H1 (cell line): ENCODE results near the gene SNX3. TPM values are rescaled to one million over a fixed set of nuclear protein-coding genes. Genes with fewer than 3 reads are reported as not detected.
"Not testable (repeated sequence)": the region's sequence is repeated elsewhere in the genome, so short reads cannot be mapped to it uniquely, and the experiment has no call there.

Experiments used
- CTCF ChIA-PET: fragments of 300-600 bp; sonication (Branson Sonifier 250); formaldehyde crosslinking; loops from one replicate; lab custom pipeline; 2021; ENCODE audit not compliant: partially characterized antibody; lab: Charles Lee
- POLR2A ChIA-PET: fragments of 300-600 bp; sonication (Branson Sonifier 250); formaldehyde crosslinking; loops from one replicate; lab custom pipeline; 2021; ENCODE audit warnings: inconsistent platforms; ENCODE audit not compliant: partially characterized antibody; lab: Charles Lee
- DNase-seq, 2 experiments: peaks; one replicate each; pipeline versions ENCODE4 v3.0.0 to v3.0.0-alpha.2; 2010 to 2022; ENCODE audit warnings: low spot score in 2 of 2, low read depth in 1 of 2, mixed read lengths in 1 of 2
- FAIRE-seq: peaks from 2 replicates; lab custom pipeline; 2011; peaks lifted over from hg19 to GRCh38; lab: Jason Lieb, UNC
- H2AFZ ChIP-seq: 2 replicates; pipeline ENCODE4 v1.8.1; 2012; ENCODE audit warnings: low read length, inconsistent platforms
- H2AK5ac ChIP-seq: 2 replicates; pipeline ENCODE4 v1.6.1; 2013; ENCODE audit warnings: low read depth, low read length
- H2BK120ac ChIP-seq: replicated peaks from 2 replicates; pipeline ENCODE3; 2013; ENCODE audit warnings: low read depth, low read length, inconsistent platforms
- H2BK12ac ChIP-seq: 2 replicates; pipeline ENCODE4 v1.6.1; 2013; ENCODE audit warnings: low read depth, low read length
- H2BK15ac ChIP-seq: 2 replicates; pipeline ENCODE4 v1.6.1; 2013; ENCODE audit warnings: low read length
- H2BK20ac ChIP-seq: 2 replicates; pipeline ENCODE4 v1.6.1; 2013; ENCODE audit warnings: low read length
- H2BK5ac ChIP-seq: 2 replicates; pipeline ENCODE4 v1.6.1; 2013; ENCODE audit warnings: low read depth, low read length
- H3K14ac ChIP-seq: 2 replicates; pipeline ENCODE4 v1.6.1; 2013; ENCODE audit warnings: inconsistent platforms; ENCODE audit not compliant: insufficient read length
- H3K18ac ChIP-seq: 2 replicates; pipeline ENCODE4 v1.6.1; 2013; ENCODE audit warnings: low read length; ENCODE audit errors: extremely low read depth
- H3K23ac ChIP-seq: 2 replicates; pipeline ENCODE4 v1.6.1; 2013; ENCODE audit warnings: inconsistent platforms; ENCODE audit not compliant: insufficient read length
- H3K23me2 ChIP-seq: 2 replicates; pipeline ENCODE4 v1.6.1; 2013; ENCODE audit warnings: low read depth, low read length
- H3K27ac ChIP-seq: 2 replicates; pipeline ENCODE4 v1.6.1; 2011; ENCODE audit warnings: low read depth, low read length, inconsistent platforms
- H3K27me3 ChIP-seq, 4 experiments: replicated peaks in 1 of 4; 1 replicate in 1 of 4; 2 replicates in 3 of 4; pipeline versions ENCODE4 v1.6.1 to v1.8.1; 2011 to 2013; ENCODE audit warnings: low read length in 3 of 4, mild to moderate bottlenecking in 3 of 4, inconsistent platforms in 2 of 4, mixed read lengths in 2 of 4, moderate library complexity in 1 of 4; ENCODE audit not compliant: control insufficient read depth in 3 of 4, insufficient read depth in 3 of 4; ENCODE audit errors: extremely low read depth in 1 of 4
- H3K36me3 ChIP-seq, 4 experiments: 2 replicates each; pipeline versions ENCODE4 v1.6.1 to v1.8.1; 2011 to 2013; ENCODE audit warnings: mild to moderate bottlenecking in 4 of 4, low read length in 3 of 4, moderate library complexity in 2 of 4, control low read depth in 1 of 4, inconsistent platforms in 1 of 4; ENCODE audit not compliant: insufficient read depth in 4 of 4, control insufficient read depth in 2 of 4
- H3K4ac ChIP-seq: replicated peaks from 2 replicates; pipeline ENCODE3; 2013; ENCODE audit warnings: low read length, low read depth, mixed read lengths, inconsistent platforms; ENCODE audit not compliant: insufficient read length
- H3K4me1 ChIP-seq, 4 experiments: replicated peaks in 1 of 4; 1 replicate in 1 of 4; 2 replicates in 3 of 4; pipeline versions ENCODE4 v1.6.1 to v1.8.1; 2011 to 2013; ENCODE audit warnings: low read length in 3 of 4, inconsistent platforms in 2 of 4, mixed read lengths in 1 of 4; ENCODE audit not compliant: insufficient read depth in 4 of 4, control insufficient read depth in 3 of 4
- H3K4me2 ChIP-seq, 2 experiments: 2 replicates each; pipeline versions ENCODE4 v1.6.1 to v1.8.1; 2011 to 2013; ENCODE audit warnings: low read depth in 2 of 2, low read length in 2 of 2, control low read depth in 1 of 2, inconsistent platforms in 1 of 2, mild to moderate bottlenecking in 1 of 2; ENCODE audit not compliant: insufficient read depth in 1 of 2
- H3K4me3 ChIP-seq, 4 experiments: fragments of 200-600, 300-600 bp in 1 of 4; sonication (generic), shearing (Covaris generic), sonication (Bioruptor Twin) in 1 of 4; 2 replicates each; pipeline versions ENCODE4 v1.5.1 to v1.8.1; 2011 to 2016; ENCODE audit warnings: low read length in 4 of 4, low read depth in 3 of 4, control low read depth in 2 of 4, inconsistent platforms in 2 of 4, mild to moderate bottlenecking in 2 of 4, mixed read lengths in 1 of 4, moderate library complexity in 1 of 4; ENCODE audit not compliant: insufficient read depth in 2 of 4; ENCODE audit errors: extremely low read depth in 1 of 4
- H3K56ac ChIP-seq: replicated peaks from 2 replicates; pipeline ENCODE3; 2013; ENCODE audit warnings: low read depth, mild to moderate bottlenecking, mixed read lengths, low read length, inconsistent platforms; ENCODE audit not compliant: insufficient read length
- H3K79me1 ChIP-seq: 2 replicates; pipeline ENCODE4 v1.6.1; 2013; ENCODE audit warnings: low read depth, low read length, control low read depth
- H3K79me2 ChIP-seq, 2 experiments: 2 replicates each; pipeline versions ENCODE4 v1.6.1 to v1.8.1; 2012 to 2013; ENCODE audit warnings: low read length in 2 of 2, mild to moderate bottlenecking in 2 of 2, inconsistent platforms in 1 of 2; ENCODE audit not compliant: insufficient read depth in 2 of 2, control insufficient read depth in 1 of 2
- H3K9ac ChIP-seq, 4 experiments: replicated peaks in 1 of 4; 1 replicate in 1 of 4; 2 replicates in 3 of 4; pipeline versions ENCODE4 v1.6.1 to v1.8.1; 2011 to 2013; ENCODE audit warnings: low read depth in 3 of 4, low read length in 3 of 4, control low read depth in 2 of 4, mild to moderate bottlenecking in 2 of 4, moderate library complexity in 2 of 4, inconsistent platforms in 1 of 4; ENCODE audit errors: extremely low read depth in 1 of 4
- H3K9me3 ChIP-seq, 2 experiments: 2 replicates each; pipeline versions ENCODE4 v1.6.1 to v1.8.1; 2012 to 2013; ENCODE audit warnings: mild to moderate bottlenecking in 2 of 2, moderate library complexity in 2 of 2, control low read depth in 1 of 2, inconsistent platforms in 1 of 2, low read depth in 1 of 2, low read length in 1 of 2, mixed read lengths in 1 of 2; ENCODE audit not compliant: insufficient read depth in 2 of 2
- H4K20me1 ChIP-seq, 2 experiments: replicated peaks in 1 of 2; 2 replicates each; pipeline versions ENCODE3 to v1.8.1; 2011 to 2013; ENCODE audit warnings: inconsistent platforms in 2 of 2, low read length in 2 of 2, mild to moderate bottlenecking in 1 of 2; ENCODE audit not compliant: insufficient read depth in 2 of 2, control insufficient read depth in 1 of 2
- H4K5ac ChIP-seq: 2 replicates; pipeline ENCODE4 v1.6.1; 2013; ENCODE audit warnings: low read length, low read depth, mixed read lengths, inconsistent platforms; ENCODE audit not compliant: insufficient read length
- H4K8ac ChIP-seq: 2 replicates; pipeline ENCODE4 v1.8.0; 2013; ENCODE audit warnings: mild to moderate bottlenecking, moderate library complexity, low read length, inconsistent platforms; ENCODE audit not compliant: insufficient read depth; ENCODE audit errors: extremely low read depth
- H4K91ac ChIP-seq: replicated peaks from 2 replicates; pipeline ENCODE3; 2013; ENCODE audit warnings: low read length, mixed read lengths, inconsistent platforms; ENCODE audit not compliant: insufficient read length
- CBX5 ChIP-seq: fragments of 300-800, 300-1000 bp; sonication (generic); IDR thresholded peaks from 2 replicates; pipeline ENCODE4 v1.7.1; 2016; ENCODE audit warnings: antibody characterized with exemption, low read length, low read depth
- GTF2F1 ChIP-seq: IDR thresholded peaks from 2 replicates; pipeline ENCODE4 v1.6.1; 2012; ENCODE audit warnings: low read depth, low read length, improper control_type of control experiment, borderline replicate concordance
- HDAC2 ChIP-seq, 2 experiments: fragments of 300-600 bp in 1 of 2; sonication (generic) in 1 of 2; IDR thresholded peaks; 2 replicates each; pipeline ENCODE4 v1.6.1; 2011 to 2012; ENCODE audit warnings: low read depth in 2 of 2, low read length in 2 of 2, mild to moderate bottlenecking in 2 of 2, moderate library complexity in 2 of 2, borderline replicate concordance in 1 of 2, inconsistent platforms in 1 of 2
- RFX5 ChIP-seq: IDR thresholded peaks from 2 replicates; pipeline ENCODE4 v1.6.1; 2011; ENCODE audit warnings: low read depth, low read length, improper control_type of control experiment, borderline replicate concordance
- SIX5 ChIP-seq: IDR thresholded peaks from 2 replicates; pipeline ENCODE4 v1.6.1; 2011; ENCODE audit warnings: mild to moderate bottlenecking, low read depth, low read length
- WGBS, 2 experiments: shearing (Covaris generic) in 1 of 2; methylation state at CpG; one replicate each; pipeline versions ENCODE4 v1.1.6 to v1.1.7; 2013 to 2015; ENCODE audit warnings: low lambda C conversion rate in 2 of 2, mixed read lengths in 2 of 2, inconsistent platforms in 1 of 2, low coverage in 1 of 2, missing lambda C conversion rate in 1 of 2; ENCODE audit not compliant: insufficient replicate concordance in 2 of 2, insufficient coverage in 1 of 2, insufficient read length in 1 of 2; ENCODE audit errors: extremely low coverage in 1 of 2, missing lambda C conversion rate in 1 of 2; 5-methylcytosine and 5-hydroxymethylcytosine counted together
- polyA plus RNA-seq, 7 experiments: library from polyadenylated mRNA; depleted of rRNA in 3 of 7; stranded (reverse) in 5 of 7; unstranded in 2 of 7; fragments of >200 nt in 5 of 7; fragments of 200-250 nt in 2 of 7; gene quantifications; 1 replicate in 5 of 7; 2 replicates in 1 of 7; 4 replicates in 1 of 7; pipeline versions ENCODE4 v1.2.1 to v1.2.3, GENCODE V29; 2011 to 2013; ENCODE audit warnings: missing spikeins in 2 of 7, mixed read lengths in 2 of 7
- total RNA-seq: library from RNA; stranded (reverse); fragmentation: NEBNext Ultra II Directional; extraction: Animal tissue kit (Norgen Biotek cat#: 25700); gene quantifications from 2 replicates; pipeline ENCODE4 v1.2.1, GENCODE V29; 2021

The SNX3 gene
- total and polyA plus RNA-seq, 2 of the 8 experiments (the other 6 are each of a cell fraction or from before 2014, with no cell fraction given), result 72.5 to 150 TPM

DNA sequence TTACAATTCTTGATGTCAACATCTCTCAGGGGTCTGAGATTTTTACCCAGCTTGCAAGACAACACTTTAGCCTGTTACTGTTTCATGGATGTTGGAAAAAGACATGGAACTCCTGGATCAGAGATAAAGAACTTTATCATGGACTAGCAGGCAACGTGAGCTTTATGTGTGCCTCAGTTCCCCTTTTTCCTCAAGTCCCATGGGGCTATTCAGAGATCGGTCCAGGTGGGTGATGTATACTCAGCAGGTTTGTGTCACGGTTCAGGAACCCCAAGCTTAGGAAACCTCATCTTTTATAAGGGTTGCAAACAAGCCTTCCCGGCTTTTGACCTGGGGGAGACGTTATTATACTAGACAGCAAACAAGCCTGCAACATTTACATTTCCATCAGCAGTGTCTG, 49.0 kb upstream of the SNX3 start (continued):
- no peak for TF ChIP-seq SIX5
- no peak for TF ChIP-seq GTF2F1
- no peak for TF ChIP-seq CBX5
- TF ChIP-seq RFX5, result no peak
- no peak for TF ChIP-seq HDAC2 (IDR thresholded peaks at IDR 0.05; ENCODE audit: borderline replicate concordance in 1 of 2, low read depth in 2 of 2, low read length in 2 of 2)

DNA sequence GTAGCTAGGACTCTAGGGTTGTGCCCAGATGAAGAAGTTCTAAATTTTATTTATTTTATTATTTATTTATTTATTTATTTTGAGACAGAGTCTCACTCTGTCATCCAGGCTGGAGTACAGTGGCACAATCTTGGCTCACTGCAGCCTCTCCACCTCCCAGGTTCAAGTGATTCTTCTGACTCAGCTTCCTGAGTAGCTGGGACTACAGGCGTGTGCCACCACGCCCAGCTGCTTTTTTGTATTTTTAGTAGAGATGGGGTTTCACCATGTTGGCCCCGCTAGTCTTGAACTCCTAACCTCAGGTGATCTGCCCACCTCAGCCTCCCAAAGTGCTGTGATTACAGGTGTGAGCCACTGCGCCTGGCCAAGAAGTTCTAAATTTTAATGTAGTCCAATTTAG, 47.8 kb upstream of the SNX3 start:
- ChIA-PET POLR2A (interaction anchor here (1.3 kb wide), 1 partner anchor 13 kb away, joined by 4 read pairs; no protein-coding TSS in a partner anchor), CTCF (interaction anchor here (0.8 to 1.8 kb wide), 5 partner anchors 15 to 216 kb away, joined by 3 to 7 read pairs (median 4); no protein-coding TSS in a partner anchor)
- H3K9ac ChIP-seq, H3K14ac ChIP-seq, H3K4me3 ChIP-seq, DNase-seq, H4K91ac ChIP-seq, H3K18ac ChIP-seq, H3K4me2 ChIP-seq, H2BK12ac ChIP-seq, H2BK20ac ChIP-seq, H2BK5ac ChIP-seq, H4K20me1 ChIP-seq, FAIRE-seq, H2BK120ac ChIP-seq, H3K27me3 ChIP-seq, H3K79me1 ChIP-seq, H4K5ac ChIP-seq, H3K23ac ChIP-seq, H3K36me3 ChIP-seq, H3K56ac ChIP-seq, H3K79me2 ChIP-seq, H4K8ac ChIP-seq, H2AK5ac ChIP-seq, H2BK15ac ChIP-seq, H3K4ac ChIP-seq, H3K9me3 ChIP-seq, H2AFZ ChIP-seq, H3K27ac ChIP-seq, H3K23me2 ChIP-seq, H3K4me1 ChIP-seq: not testable (repeated sequence)
- WGBS, 2 experiments, result 77% methylated on average over 4 of the region's 4 CpGs; no CpG with 5 or more reads in 1 of the 2 experiments
